ENCODE data around the gene KBTBD2. TPM values are rescaled to one million over a fixed set of nuclear protein-coding genes. Genes with fewer than 3 reads are reported as not detected.
"Not testable (repeated sequence)": the region's sequence is repeated elsewhere in the genome, so short reads cannot be mapped to it uniquely, and the experiment has no call there.

The KBTBD2 gene
- total and polyA plus RNA-seq, 4 donors = 15.0 to 80.5 (median 25.6) TPM

DNA sequence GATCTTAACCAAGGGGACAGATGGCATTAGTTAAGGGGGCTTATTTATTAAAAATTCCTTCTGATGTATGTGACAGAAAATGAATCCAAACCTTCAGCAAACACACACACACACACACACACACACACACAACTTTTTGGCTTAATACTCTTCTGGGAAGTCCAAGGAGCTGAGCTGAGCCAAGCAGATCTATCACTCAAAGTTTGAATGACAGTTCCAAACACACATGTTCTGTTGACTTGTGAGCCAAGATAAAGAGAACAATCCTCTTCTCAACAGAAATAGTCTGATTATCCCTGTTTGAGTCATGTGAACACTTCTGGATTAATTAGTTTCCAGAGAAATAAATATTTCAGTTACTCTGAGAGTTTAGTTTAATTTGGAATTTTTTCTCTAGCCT is 31.5 kb downstream of the KBTBD2 start:
- ATAC-seq (ENCODE audit: insufficient read depth, low FRiP score) = no peak
- DNase-seq = no peak
- H3K9ac ChIP-seq (ENCODE audit: insufficient read depth in 1 of 2, low read length in 2 of 2) = no peak overlapping the region
- no peaks in the 10 kb centered on the region for H3K36me3 ChIP-seq (ENCODE audit: control insufficient read depth in 4 of 4, insufficient read depth in 4 of 4, low read length in 4 of 4)
- no peaks in the 10 kb centered on the region for H3K4me1 ChIP-seq (ENCODE audit: control insufficient read depth in 5 of 5, insufficient read depth in 5 of 5, low read length in 5 of 5)
- no peak overlapping the region for H3K4me3 ChIP-seq
- TF ChIP-seq, protein P1, sequence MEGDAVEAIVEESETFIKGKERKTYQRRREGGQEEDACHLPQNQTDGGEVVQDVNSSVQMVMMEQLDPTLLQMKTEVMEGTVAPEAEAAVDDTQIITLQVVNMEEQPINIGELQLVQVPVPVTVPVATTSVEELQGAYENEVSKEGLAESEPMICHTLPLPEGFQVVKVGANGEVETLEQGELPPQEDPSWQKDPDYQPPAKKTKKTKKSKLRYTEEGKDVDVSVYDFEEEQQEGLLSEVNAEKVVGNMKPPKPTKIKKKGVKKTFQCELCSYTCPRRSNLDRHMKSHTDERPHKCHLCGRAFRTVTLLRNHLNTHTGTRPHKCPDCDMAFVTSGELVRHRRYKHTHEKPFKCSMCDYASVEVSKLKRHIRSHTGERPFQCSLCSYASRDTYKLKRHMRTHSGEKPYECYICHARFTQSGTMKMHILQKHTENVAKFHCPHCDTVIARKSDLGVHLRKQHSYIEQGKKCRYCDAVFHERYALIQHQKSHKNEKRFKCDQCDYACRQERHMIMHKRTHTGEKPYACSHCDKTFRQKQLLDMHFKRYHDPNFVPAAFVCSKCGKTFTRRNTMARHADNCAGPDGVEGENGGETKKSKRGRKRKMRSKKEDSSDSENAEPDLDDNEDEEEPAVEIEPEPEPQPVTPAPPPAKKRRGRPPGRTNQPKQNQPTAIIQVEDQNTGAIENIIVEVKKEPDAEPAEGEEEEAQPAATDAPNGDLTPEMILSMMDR (IDR thresholded peaks at IDR 0.05; ENCODE audit: control extremely low read depth, extremely low read depth) = no peak
- no peak overlapping the region for H3K27ac ChIP-seq (ENCODE audit: low read depth in 1 of 2, low read length in 1 of 2)
- no peaks in the 10 kb centered on the region for H3K27me3 ChIP-seq (ENCODE audit: control insufficient read depth in 3 of 3, insufficient read depth in 3 of 3, low read length in 2 of 3)
- H3K9me3 ChIP-seq (ENCODE audit: control insufficient read depth in 4 of 4, insufficient read depth in 3 of 4, low read length in 3 of 4) = no peaks in the 10 kb centered on the region

GRCh38 chr7:32858648-32859047 is 32.9 kb downstream of the KBTBD2 start:
- Histone ChIP-seq H3K27me3 (ENCODE audit: control insufficient read depth in 3 of 3, insufficient read depth in 3 of 3, low read length in 2 of 3) (no peaks in the 10 kb centered on the region), H3K4me1 (ENCODE audit: control insufficient read depth in 5 of 5, insufficient read depth in 5 of 5, low read length in 5 of 5) (no peaks in the 10 kb centered on the region), H3K36me3 (ENCODE audit: control insufficient read depth in 4 of 4, insufficient read depth in 4 of 4, low read length in 4 of 4) (no peaks in the 10 kb centered on the region), H3K9me3 (ENCODE audit: control insufficient read depth in 4 of 4, insufficient read depth in 3 of 4, low read length in 3 of 4) (no peaks in the 10 kb centered on the region), H3K9ac (ENCODE audit: insufficient read depth in 1 of 2, low read length in 2 of 2) (no peak overlapping the region), H3K27ac (ENCODE audit: low read depth in 1 of 2, low read length in 1 of 2) (no peak overlapping the region), H3K4me3 (no peak overlapping the region)
- 0 to 79% methylated on average over 1 of the region's 1 CpG for WGBS, 2 donors
- no peak for DNase-seq
- TF ChIP-seq, protein P1 (IDR thresholded peaks at IDR 0.05; ENCODE audit: control extremely low read depth, extremely low read depth) = no peak
- no peak for ATAC-seq (ENCODE audit: insufficient read depth, low FRiP score)

DNA sequence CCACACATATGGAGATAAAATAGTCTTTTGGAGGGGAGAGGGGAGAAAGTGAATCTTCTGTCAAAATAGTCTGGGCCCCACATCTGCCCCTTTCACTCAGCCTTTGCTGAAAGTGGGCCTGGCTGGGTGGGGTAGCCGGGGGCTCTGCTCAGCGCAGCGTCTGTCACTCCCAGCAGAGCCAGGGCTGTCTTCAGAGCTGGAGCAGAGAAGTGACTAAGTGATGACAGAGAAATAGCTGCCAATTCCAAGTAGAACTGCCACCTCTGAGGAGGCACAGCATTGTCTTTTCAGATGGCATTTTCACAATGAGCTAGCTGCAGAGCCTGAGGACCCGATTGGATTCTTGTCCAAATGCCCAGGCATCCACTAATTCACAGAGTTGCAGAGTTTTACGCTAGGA is 34.5 kb downstream of the KBTBD2 start:
- H3K36me3 ChIP-seq (ENCODE audit: control insufficient read depth in 4 of 4, insufficient read depth in 4 of 4, low read length in 4 of 4); H3K4me1 ChIP-seq (ENCODE audit: control insufficient read depth in 5 of 5, insufficient read depth in 5 of 5, low read length in 5 of 5); DNase-seq; H3K4me3 ChIP-seq; H3K27me3 ChIP-seq (ENCODE audit: control insufficient read depth in 3 of 3, insufficient read depth in 3 of 3, low read length in 2 of 3); H3K27ac ChIP-seq (ENCODE audit: low read depth in 1 of 2, low read length in 1 of 2); H3K9ac ChIP-seq (ENCODE audit: insufficient read depth in 1 of 2, low read length in 2 of 2); H3K9me3 ChIP-seq (ENCODE audit: control insufficient read depth in 4 of 4, insufficient read depth in 3 of 4, low read length in 3 of 4); ATAC-seq (ENCODE audit: insufficient read depth, low FRiP score): not testable (repeated sequence)
- WGBS, 2 donors = 73 to 84% methylated on average over 5 of the region's 5 CpGs

- DNase-seq; ATAC-seq (ENCODE audit: insufficient read depth, low FRiP score): not testable (repeated sequence)
- 51 to 76% methylated on average over 8 of the region's 9 CpGs for WGBS, 2 donors
Observed at GRCh38 chr7:32855837-32856775, 35.5 kb downstream of the KBTBD2 start.

DNA sequence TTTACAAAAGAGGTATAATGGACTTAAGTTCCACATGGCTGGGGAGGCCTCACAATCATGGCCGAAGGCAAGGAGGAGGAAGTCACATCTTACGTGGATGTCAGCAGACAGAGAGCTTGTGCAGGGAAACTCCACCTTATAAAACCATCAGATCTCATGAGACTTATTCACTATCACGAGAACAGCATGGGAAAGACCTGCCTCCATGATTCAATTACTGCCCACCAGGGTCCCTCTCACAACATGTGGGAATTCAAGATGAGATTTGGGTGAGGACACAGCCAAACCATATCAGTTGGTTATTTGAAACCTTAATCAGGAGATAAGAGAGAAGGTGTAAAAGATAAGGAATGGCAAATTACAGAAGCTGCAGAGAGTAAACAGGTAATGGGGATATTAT is 40.9 kb downstream of the KBTBD2 start:
- ATAC-seq (ENCODE audit: insufficient read depth, low FRiP score); H3K4me1 ChIP-seq (ENCODE audit: control insufficient read depth in 5 of 5, insufficient read depth in 5 of 5, low read length in 5 of 5); H3K27me3 ChIP-seq (ENCODE audit: control insufficient read depth in 3 of 3, insufficient read depth in 3 of 3, low read length in 2 of 3); H3K27ac ChIP-seq (ENCODE audit: low read depth in 1 of 2, low read length in 1 of 2); H3K9ac ChIP-seq (ENCODE audit: insufficient read depth in 1 of 2, low read length in 2 of 2); H3K4me3 ChIP-seq; DNase-seq; H3K36me3 ChIP-seq (ENCODE audit: control insufficient read depth in 4 of 4, insufficient read depth in 4 of 4, low read length in 4 of 4); H3K9me3 ChIP-seq (ENCODE audit: control insufficient read depth in 4 of 4, insufficient read depth in 3 of 4, low read length in 3 of 4): not testable (repeated sequence)
- 61 to 75% methylated on average over 3 of the region's 3 CpGs for WGBS, 2 donors

More at GRCh38 chr7:32855837-32856775, 35.5 kb downstream of the KBTBD2 start:
- H3K4me3 ChIP-seq; H3K27me3 ChIP-seq (ENCODE audit: control insufficient read depth in 3 of 3, insufficient read depth in 3 of 3, low read length in 2 of 3); H3K9me3 ChIP-seq (ENCODE audit: control insufficient read depth in 4 of 4, insufficient read depth in 3 of 4, low read length in 3 of 4); H3K27ac ChIP-seq (ENCODE audit: low read depth in 1 of 2, low read length in 1 of 2); H3K9ac ChIP-seq (ENCODE audit: insufficient read depth in 1 of 2, low read length in 2 of 2); H3K36me3 ChIP-seq (ENCODE audit: control insufficient read depth in 4 of 4, insufficient read depth in 4 of 4, low read length in 4 of 4); H3K4me1 ChIP-seq (ENCODE audit: control insufficient read depth in 5 of 5, insufficient read depth in 5 of 5, low read length in 5 of 5): not testable (repeated sequence)

DNA sequence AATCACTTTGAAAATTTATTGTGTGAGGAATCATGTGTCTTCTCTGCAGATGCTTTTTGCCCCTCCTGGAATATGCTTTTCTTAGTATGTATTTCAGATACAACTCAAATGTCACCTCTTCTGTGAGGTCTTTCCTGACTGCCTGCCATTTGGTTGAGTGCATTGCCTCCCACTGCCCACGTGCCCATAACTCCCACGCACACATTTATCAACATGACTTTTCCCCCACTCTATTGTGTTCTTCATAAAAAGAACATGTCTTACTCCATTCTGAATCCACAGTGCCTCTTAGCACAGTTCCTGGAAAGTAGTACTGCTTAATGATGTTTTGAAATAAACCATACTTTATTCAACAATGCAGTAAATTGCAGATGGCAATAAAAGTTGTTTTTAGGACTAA is 42.9 kb downstream of the KBTBD2 start:
- H3K4me3 ChIP-seq; H3K9me3 ChIP-seq (ENCODE audit: control insufficient read depth in 4 of 4, insufficient read depth in 3 of 4, low read length in 3 of 4); H3K36me3 ChIP-seq (ENCODE audit: control insufficient read depth in 4 of 4, insufficient read depth in 4 of 4, low read length in 4 of 4); H3K9ac ChIP-seq (ENCODE audit: insufficient read depth in 1 of 2, low read length in 2 of 2); ATAC-seq (ENCODE audit: insufficient read depth, low FRiP score); H3K27me3 ChIP-seq (ENCODE audit: control insufficient read depth in 3 of 3, insufficient read depth in 3 of 3, low read length in 2 of 3); DNase-seq; H3K27ac ChIP-seq (ENCODE audit: low read depth in 1 of 2, low read length in 1 of 2); H3K4me1 ChIP-seq (ENCODE audit: control insufficient read depth in 5 of 5, insufficient read depth in 5 of 5, low read length in 5 of 5): not testable (repeated sequence)
- WGBS, 2 donors = 61 to 90% methylated on average over 2 of the region's 2 CpGs
